B cell (primary cell): ENCODE results near the gene BICDL2. TPM values are rescaled to one million over a fixed set of nuclear protein-coding genes. Genes with fewer than 3 reads are reported as not detected.

Source experiments
- ATAC-seq: fragments of 200-7000 bp; cut with Tn5 transposase; one replicate; pipeline ENCODE4 v1.10.0; 2021; ENCODE audit warnings: low read depth, mild to moderate bottlenecking, moderate number of reproducible peaks, moderate library complexity
- CTCF ChIA-PET: fragments of 350-600 bp; sonication (Branson Sonifier 250); formaldehyde crosslinking; loops from one replicate; lab custom pipeline; 2021; ENCODE audit warnings: antibody characterized with exemption, inconsistent platforms; lab: Charles Lee
- POLR2A ChIA-PET: fragments of 350-600 bp; sonication (Branson Sonifier 250); formaldehyde crosslinking; loops from one replicate; lab custom pipeline; 2021; ENCODE audit warnings: antibody characterized with exemption; lab: Charles Lee
- DNase-seq: peaks from one replicate; pipeline ENCODE4 v3.0.0; 2013
- H2AFZ ChIP-seq: 2 replicates; pipeline ENCODE4 v1.6.1; 2012; ENCODE audit warnings: mild to moderate bottlenecking, low read depth, low read length; ENCODE audit not compliant: insufficient read depth, poor library complexity, severe bottlenecking
- H3K27ac ChIP-seq, 2 donors: 1 replicate in 1 of 2; 2 replicates in 1 of 2; pipeline ENCODE4 v1.5.1; 2012 to 2013; ENCODE audit warnings: low read length in 2 of 2, mild to moderate bottlenecking in 2 of 2, moderate library complexity in 1 of 2
- H3K27me3 ChIP-seq, 4 experiments: fragments of 200-600 bp in 1 of 4; sonication (generic) in 1 of 4; replicated peaks in 1 of 4; 1 replicate in 2 of 4; 2 replicates in 2 of 4; pipeline versions ENCODE4 v1.6.1 to v1.7.0; 2013 to 2016; ENCODE audit warnings: low read length in 3 of 4, mild to moderate bottlenecking in 2 of 4, mixed read lengths in 1 of 4, moderate library complexity in 1 of 4; ENCODE audit not compliant: insufficient read depth in 4 of 4, control insufficient read depth in 3 of 4; ENCODE audit errors: control extremely low read depth in 1 of 4
- H3K36me3 ChIP-seq, 2 experiments: replicated peaks in 1 of 2; 1 replicate in 1 of 2; 2 replicates in 1 of 2; pipeline versions ENCODE4 v1.6.1 to v1.7.1; 2013; ENCODE audit warnings: low read length in 1 of 2; ENCODE audit not compliant: insufficient read depth in 2 of 2, control insufficient read depth in 1 of 2; ENCODE audit errors: control extremely low read depth in 1 of 2, extremely low read depth in 1 of 2
- H3K4me1 ChIP-seq, 2 donors: fragments of 200-600 bp in 1 of 2; sonication (generic) in 1 of 2; 1 replicate in 1 of 2; 2 replicates in 1 of 2; pipeline versions ENCODE4 v1.5.1 to v1.6.1; 2013 to 2017; ENCODE audit warnings: low read length in 2 of 2; ENCODE audit not compliant: control insufficient read depth in 2 of 2, insufficient read depth in 2 of 2
- H3K4me2 ChIP-seq: replicated peaks from 2 replicates; pipeline ENCODE3; 2012; ENCODE audit warnings: mild to moderate bottlenecking, low read depth, low read length; ENCODE audit not compliant: poor library complexity, severe bottlenecking
- H3K4me3 ChIP-seq, 5 experiments: fragments of 200-600 bp in 1 of 5; sonication (generic) in 1 of 5; 1 replicate in 3 of 5; 2 replicates in 2 of 5; pipeline versions ENCODE4 v1.5.1 to v1.7.0; 2011 to 2016; ENCODE audit warnings: low read length in 4 of 5, mild to moderate bottlenecking in 4 of 5, low read depth in 2 of 5, control low read depth in 1 of 5, moderate library complexity in 1 of 5; ENCODE audit not compliant: insufficient read depth in 1 of 5; ENCODE audit errors: control extremely low read depth in 1 of 5, extremely low read depth in 1 of 5
- H3K79me2 ChIP-seq: fragments of 200-600 bp; sonication (generic); one replicate; pipeline ENCODE4 v1.6.0; 2016; ENCODE audit warnings: low read length; ENCODE audit not compliant: control insufficient read depth, insufficient read depth
- H3K9ac ChIP-seq: fragments of 200-600 bp; sonication (generic); 2 replicates; pipeline ENCODE4 v1.6.1; 2017; ENCODE audit warnings: mild to moderate bottlenecking, low read length, moderate library complexity
- H3K9me3 ChIP-seq, 3 donors: one replicate each; pipeline versions ENCODE4 v1.6.1 to v1.7.1; 2013; ENCODE audit warnings: low read length in 2 of 3; ENCODE audit not compliant: control insufficient read depth in 2 of 3, insufficient read depth in 1 of 3; ENCODE audit errors: control extremely low read depth in 1 of 3
- H4K20me1 ChIP-seq: 2 replicates; pipeline ENCODE4 v1.6.0; 2012; ENCODE audit warnings: mild to moderate bottlenecking, low read length; ENCODE audit not compliant: insufficient read depth, control insufficient read depth, poor library complexity, severe bottlenecking
- H3K27ac Mint-ChIP-seq: one replicate; pipeline ENCODE4 v1.8.0; 2021; ENCODE audit warnings: mixed read lengths
- H3K27me3 Mint-ChIP-seq: one replicate; pipeline ENCODE4 v1.8.0; 2021; ENCODE audit warnings: mixed read lengths
- H3K4me1 Mint-ChIP-seq: one replicate; pipeline ENCODE4 v1.8.0; 2021; ENCODE audit warnings: mixed read lengths
- H3K4me3 Mint-ChIP-seq: one replicate; pipeline ENCODE4 v1.8.0; 2021; ENCODE audit warnings: mixed read lengths
- H3K9me3 Mint-ChIP-seq: one replicate; pipeline ENCODE4 v1.8.0; 2022; ENCODE audit warnings: mixed read lengths; ENCODE audit not compliant: insufficient read depth
- CTCF ChIP-seq: fragments of 200-600 bp; IDR thresholded peaks from one replicate; pipeline ENCODE4 v1.8.0; 2022; ENCODE audit warnings: antibody characterized with exemption, mild to moderate bottlenecking
- EZH2 ChIP-seq: IDR thresholded peaks from 2 replicates; pipeline ENCODE4 v1.6.1; 2012; ENCODE audit warnings: borderline replicate concordance, low read depth, mild to moderate bottlenecking, moderate library complexity, low read length; ENCODE audit not compliant: insufficient read depth, poor library complexity, severe bottlenecking
- WGBS: methylation state at CpG from one replicate; pipeline ENCODE4 v1.1.5; 2013; ENCODE audit warnings: missing lambda C conversion rate; ENCODE audit not compliant: insufficient coverage; 5-methylcytosine and 5-hydroxymethylcytosine counted together
- intact Hi-C: fragments of 100-400 bp; cut with micrococcal nuclease; formaldehyde crosslinking; loops from one replicate; pipeline ENCODE4 v1.10.0; 2022
- polyA plus RNA-seq: library from polyadenylated mRNA; depleted of rRNA; stranded (reverse); fragments of >200 nt; gene quantifications from 2 replicates; pipeline ENCODE4 v1.2.3, GENCODE V29; 2012
- total RNA-seq, 2 donors: library from RNA; stranded (reverse); fragments of 120-200 nt in 1 of 2; gene quantifications; 1 replicate in 1 of 2; 2 replicates in 1 of 2; pipeline versions ENCODE4 v1.2.3 to v1.2.4, GENCODE V29; 2013 to 2022

The BICDL2 gene
- total and polyA plus RNA-seq, 2 donors (not counting 1 experiment from before 2014, with no cell fraction given), result 0.20 TPM; not detected in 1

GRCh38 chr16:3027983-3028715 is 8.6 kb downstream of the BICDL2 start:
- 7% methylated on average over 58 of the region's 58 CpGs for WGBS
- ChIA-PET CTCF (interaction anchor here (0.6 to 8.9 kb wide), 23 partner anchors 9 to 145 kb away, joined by 3 to 213 read pairs (median 4); partner anchors contain the start of genes FLYWCH2, PKMYT1, TNFRSF12A and ZNF213), POLR2A (interaction anchor here (0.6 to 2.3 kb wide), 10 partner anchors 17 to 1057 kb away, joined by 3 to 10 read pairs (median 4); partner anchors contain the start of gene ZNF213)
- no peak overlapping the region for H3K4me3 Mint-ChIP-seq
- DNase-seq, result peak; percentile 91
- H3K9me3 Mint-ChIP-seq, result no peaks in the 10 kb centered on the region
- peak; percentile 50 for ATAC-seq
- H3K27me3 Mint-ChIP-seq, result peaks cover 26% of the 10 kb centered on the region
- intact Hi-C loops, result loop anchor here (1.0 to 10.0 kb wide), 4 partner anchors 8 to 1723 kb away; partner anchors contain the start of genes TNFRSF12A, UBE2I and ZNF263
- Histone ChIP-seq H3K36me3 (peaks cover 0 to 18% of the 10 kb centered on the region in 2 experiments), H3K4me3 (no peak overlapping the region), H2AFZ (peak overlapping the region; percentile 23), H3K9me3 (peaks cover 0 to 17% (median 0%) of the 10 kb centered on the region in 3 donors), H3K79me2 (peaks cover 15% of the 10 kb centered on the region), H3K4me2 (peak overlapping the region; percentile 72), H3K4me1 (peaks cover 36 to 37% of the 10 kb centered on the region in 2 donors), H3K27me3 (peaks cover 0 to 47% (median 23%) of the 10 kb centered on the region in 4 experiments), H4K20me1 (peaks cover 47% of the 10 kb centered on the region), H3K27ac (no peak overlapping the region), H3K9ac (no peak overlapping the region)
- peaks cover 32% of the 10 kb centered on the region for H3K4me1 Mint-ChIP-seq
- peak; percentile 85 for TF ChIP-seq CTCF
- no peak for TF ChIP-seq EZH2
- H3K27ac Mint-ChIP-seq, result no peak overlapping the region
